ENCODE measurements around the gene C16orf90. TPM values are rescaled to one million over a fixed set of nuclear protein-coding genes. Genes with fewer than 3 reads are reported as not detected.

C16orf90 gene
- total RNA-seq, 2 donors from 2014 or later = not detected

GRCh38 chr16:3523281-3523680 lies 28.0 kb upstream of the C16orf90 start:
- no peaks in the 10 kb centered on the region for H3K27me3 ChIP-seq

GRCh38 chr16:3520841-3521240 lies 25.6 kb upstream of the C16orf90 start:
- Histone ChIP-seq H3K9me3 (no peaks in the 10 kb centered on the region), H3K27ac (no peak overlapping the region), H3K4me1 (peaks cover 27% of the 10 kb centered on the region), H3K4me3 (no peak overlapping the region), H3K36me3 (replicated peaks in 1 of 2; ENCODE audit: insufficient read depth in 1 of 2, low read depth in 2 of 2) (peaks cover 0 to 8% of the 10 kb centered on the region in 2 donors), H3K27me3 (no peaks in the 10 kb centered on the region)
- WGBS, 2 donors = 52 to 62% methylated on average over 8 of the region's 8 CpGs
- intact Hi-C loops (cut with DNase I) = no loop called here
- TF ChIP-seq CTCF (IDR thresholded peaks at IDR 0.05) (peak in 1 of 7 experiments; percentile 17), POLR2A (IDR thresholded peaks at IDR 0.05) (no peak)
- DNase-seq (peak in 2 of 4 donors; percentile 40 to 53), ATAC-seq (no peak)

More at GRCh38 chr16:3523281-3523680, 28.0 kb upstream of the C16orf90 start:
- H3K4me1 ChIP-seq = peaks cover 16% of the 10 kb centered on the region
- 92 to 97% methylated on average over 3 of the region's 3 CpGs for WGBS, 2 donors
- no peak overlapping the region for H3K4me3 ChIP-seq
- TF ChIP-seq POLR2A (IDR thresholded peaks at IDR 0.05) (no peak), CTCF (IDR thresholded peaks at IDR 0.05) (no peak)
- H3K9me3 ChIP-seq = no peaks in the 10 kb centered on the region
- ATAC-seq (no peak), DNase-seq (no peak)
- intact Hi-C loops (cut with DNase I) = no loop called here
- H3K27ac ChIP-seq = no peak overlapping the region
- peaks cover 0 to 3% of the 10 kb centered on the region in 2 donors for H3K36me3 ChIP-seq (replicated peaks in 1 of 2; ENCODE audit: insufficient read depth in 1 of 2, low read depth in 2 of 2)

- ATAC-seq = no peak
- no peak for DNase-seq
- H3K27ac ChIP-seq = no peak overlapping the region
- 85 to 88% methylated on average over 4 of the region's 4 CpGs for WGBS, 2 donors
- H3K27me3 ChIP-seq = no peaks in the 10 kb centered on the region
- intact Hi-C loops (cut with DNase I) = no loop called here
- no peaks in the 10 kb centered on the region for H3K9me3 ChIP-seq
- peaks cover 0 to 10% of the 10 kb centered on the region in 2 donors for H3K36me3 ChIP-seq (replicated peaks in 1 of 2; ENCODE audit: insufficient read depth in 1 of 2, low read depth in 2 of 2)
- no peak overlapping the region for H3K4me3 ChIP-seq
- H3K4me1 ChIP-seq = peaks cover 27% of the 10 kb centered on the region
- no peak for TF ChIP-seq POLR2A (IDR thresholded peaks at IDR 0.05)
- no peak for TF ChIP-seq CTCF (IDR thresholded peaks at IDR 0.05)
Observed at GRCh38 chr16:3520413-3520812, 25.1 kb upstream of the C16orf90 start.

DNA sequence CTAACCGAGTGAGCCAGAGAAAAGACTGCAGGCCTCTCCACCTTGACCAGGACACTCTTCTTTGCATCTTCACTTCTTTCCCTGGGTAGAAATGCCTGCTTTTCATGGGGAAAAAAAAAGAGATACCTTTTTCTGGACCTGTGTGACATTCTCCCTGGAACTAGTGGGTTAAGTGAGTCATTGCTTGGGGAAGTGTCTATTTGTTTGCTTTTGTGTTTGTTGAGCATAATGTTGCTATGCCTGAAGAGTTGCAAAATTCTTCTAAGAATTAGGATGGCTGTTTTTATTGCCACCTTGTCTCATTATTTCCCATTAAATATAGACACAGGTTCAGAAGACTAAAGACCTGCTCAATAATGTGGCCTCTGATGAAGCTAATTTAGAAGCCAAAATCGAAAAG lies 24.3 kb upstream of the C16orf90 start:
- peaks cover 0 to 6% of the 10 kb centered on the region in 2 donors for H3K36me3 ChIP-seq (replicated peaks in 1 of 2; ENCODE audit: insufficient read depth in 1 of 2, low read depth in 2 of 2)
- H3K9me3 ChIP-seq = no peaks in the 10 kb centered on the region
- TF ChIP-seq POLR2A (IDR thresholded peaks at IDR 0.05) (no peak), CTCF (IDR thresholded peaks at IDR 0.05) (no peak)
- WGBS, 2 donors = 94 to 100% methylated on average over 2 of the region's 2 CpGs
- no peaks in the 10 kb centered on the region for H3K27me3 ChIP-seq
- ATAC-seq (no peak), DNase-seq (no peak)
- H3K4me3 ChIP-seq = no peak overlapping the region
- H3K27ac ChIP-seq = peak overlapping the region in 3 of 4 donors; percentile 49 to 60 (median 50)
- intact Hi-C loops (cut with DNase I) = no loop called here
- H3K4me1 ChIP-seq = peaks cover 27% of the 10 kb centered on the region

GRCh38 chr16:3518986-3519348 lies 23.7 kb upstream of the C16orf90 start:
- Histone ChIP-seq H3K4me3 (no peak overlapping the region), H3K36me3 (replicated peaks in 1 of 2; ENCODE audit: insufficient read depth in 1 of 2, low read depth in 2 of 2) (peaks cover 0 to 6% of the 10 kb centered on the region in 2 donors), H3K9me3 (no peaks in the 10 kb centered on the region), H3K4me1 (peaks cover 27% of the 10 kb centered on the region), H3K27ac (peak overlapping the region; percentile 41 to 60 (median 50)), H3K27me3 (no peaks in the 10 kb centered on the region)
- intact Hi-C loops (cut with DNase I) = no loop called here
- DNase-seq = peak in 1 of 4 donors; percentile 42
- TF ChIP-seq POLR2A (IDR thresholded peaks at IDR 0.05) = no peak
- 77 to 82% methylated on average over 7 to 8 of the region's 8 CpGs for WGBS, 2 donors
- no peak for ATAC-seq
